HG03135 (cell line): ENCODE results near the gene TRIM37.
"Not testable (repeated sequence)": the region's sequence is repeated elsewhere in the genome, so short reads cannot be mapped to it uniquely, and the experiment has no call there.

Experiments used
- ATAC-seq: cut with Tn5 transposase; IDR thresholded peaks from one replicate; pipeline ENCODE4 v1.9.1; 2021; ENCODE audit warnings: mild to moderate bottlenecking, moderate library complexity; ENCODE audit not compliant: unreplicated experiment

The TRIM37 gene

GRCh38 chr17:58956997-58957724 is 149.5 kb downstream of the TRIM37 start:
- no peak for ATAC-seq

GRCh38 chr17:58954358-58954757 is 152.3 kb downstream of the TRIM37 start:
- not testable (repeated sequence) for ATAC-seq

GRCh38 chr17:58947824-58948223 is 158.9 kb downstream of the TRIM37 start:
- ATAC-seq: no peak

- no peak for ATAC-seq
Observed at GRCh38 chr17:58947411-58947810, 159.3 kb downstream of the TRIM37 start.

- no peak for ATAC-seq
Observed at GRCh38 chr17:58944166-58944565, 162.5 kb downstream of the TRIM37 start.

- no peak for ATAC-seq
Observed at GRCh38 chr17:58936295-58936694, 170.4 kb downstream of the TRIM37 start.

- no peak for ATAC-seq
Observed at GRCh38 chr17:58932956-58933355, 173.7 kb downstream of the TRIM37 start.
